HepG2 (cell line): ENCODE measurements around the gene DIABLO.

ENCODE experiments used
- CAMTA2 ChIP-seq: sonication (generic); formaldehyde crosslinking; IDR thresholded peaks from 2 replicates; pipeline ENCODE4 v1.4.0; 2020; ENCODE audit warnings: mild to moderate bottlenecking, missing genetic modification reagents, borderline replicate concordance
- ETV5 ChIP-seq: IDR thresholded peaks from 2 replicates; pipeline ENCODE4 v1.6.1; 2018; ENCODE audit warnings: missing biosample characterization, missing genetic modification reagents, inconsistent platforms, borderline replicate concordance
- FOSL2 ChIP-seq: sonication (generic); formaldehyde crosslinking; IDR thresholded peaks from 2 replicates; pipeline ENCODE4 v1.4.0; 2020; ENCODE audit warnings: missing genetic modification reagents
- GTF2F1 ChIP-seq: fragments of 150-350 bp; IDR thresholded peaks from 2 replicates; pipeline ENCODE4 v1.6.1; 2014; ENCODE audit warnings: low read length
- MBNL3 ChIP-seq: fragments of 250-450 bp; sonication (Bioruptor Pico); conservative IDR thresholded peaks from 2 replicates; pipeline ENCODE4 v1.8.0; 2022; ENCODE audit warnings: mild to moderate bottlenecking, inconsistent platforms
- NFRKB ChIP-seq: fragments of 450-650 bp; IDR thresholded peaks from 2 replicates; pipeline ENCODE4 v1.6.1; 2017
- RAD21 ChIP-seq: fragments of 450-650 bp; formaldehyde crosslinking; IDR thresholded peaks from 2 replicates; pipeline ENCODE4 v1.5.0; 2020; ENCODE audit warnings: mild to moderate bottlenecking
- RFXAP ChIP-seq: sonication (generic); formaldehyde crosslinking; IDR thresholded peaks from 2 replicates; pipeline ENCODE4 v1.4.0; 2020; ENCODE audit warnings: missing genetic modification reagents, borderline replicate concordance
- SRSF9 ChIP-seq: fragments of 200-400 bp; formaldehyde crosslinking; IDR thresholded peaks from 2 replicates; pipeline ENCODE4 v1.6.1; 2018; ENCODE audit warnings: borderline replicate concordance, mild to moderate bottlenecking, low read depth, low read length; ENCODE audit not compliant: insufficient read depth, poor library complexity, severe bottlenecking
- ZBTB21 ChIP-seq: sonication (generic); formaldehyde crosslinking; IDR thresholded peaks from 2 replicates; pipeline ENCODE4 v1.4.0; 2020; ENCODE audit warnings: missing genetic modification reagents
- ZNF331 ChIP-seq: sonication (generic); formaldehyde crosslinking; IDR thresholded peaks from 2 replicates; pipeline ENCODE4 v1.4.0; 2020; ENCODE audit warnings: missing genetic modification reagents
- TF ChIP-seq, protein P1 (sequence below): sonication (generic); formaldehyde crosslinking; IDR thresholded peaks from 2 replicates; pipeline ENCODE4 v1.5.0; 2020; ENCODE audit warnings: mild to moderate bottlenecking, missing genetic modification reagents, moderate library complexity

DNA sequence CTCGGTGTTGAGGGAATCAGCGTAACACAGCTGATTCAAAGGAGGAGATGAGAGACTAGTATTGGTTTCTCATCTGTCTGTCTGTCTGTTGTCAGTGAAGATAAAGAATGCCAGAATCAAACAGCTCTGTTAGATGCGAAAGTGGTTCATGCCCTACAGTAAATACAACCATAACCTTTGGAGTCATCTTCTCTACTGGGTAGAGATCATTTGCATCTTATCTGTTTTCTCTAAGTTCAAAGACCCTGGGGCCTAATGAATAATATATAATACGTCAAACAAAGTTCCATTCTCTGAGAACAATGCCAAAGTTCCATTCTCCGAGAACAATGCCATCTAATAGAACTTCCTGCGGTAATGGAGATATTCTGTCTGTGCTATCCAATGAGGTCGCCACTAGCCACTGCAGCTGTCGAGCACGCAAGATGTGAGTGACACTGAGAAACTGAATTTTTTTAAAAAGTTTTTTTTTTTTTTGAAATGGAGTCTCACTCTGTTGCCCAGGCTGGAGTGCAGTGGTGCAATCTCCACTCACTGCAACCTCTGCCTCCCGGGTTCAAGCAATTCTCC is 58.4 kb downstream of the DIABLO start:
- TF ChIP-seq CAMTA2 (CRISPR knock-in tag) (no peak), NFRKB (no peak), RFXAP (CRISPR knock-in tag) (no peak), SRSF9 (no peak), MBNL3 (CRISPR knock-in tag) (no peak), ZNF331 (CRISPR knock-in tag) (no peak), RAD21 (CRISPR knock-in tag) (no peak), FOSL2 (no peak), ZBTB21 (CRISPR knock-in tag) (no peak), ETV5 (CRISPR knock-in tag) (no peak), GTF2F1 (no peak)
- TF ChIP-seq, protein P1, sequence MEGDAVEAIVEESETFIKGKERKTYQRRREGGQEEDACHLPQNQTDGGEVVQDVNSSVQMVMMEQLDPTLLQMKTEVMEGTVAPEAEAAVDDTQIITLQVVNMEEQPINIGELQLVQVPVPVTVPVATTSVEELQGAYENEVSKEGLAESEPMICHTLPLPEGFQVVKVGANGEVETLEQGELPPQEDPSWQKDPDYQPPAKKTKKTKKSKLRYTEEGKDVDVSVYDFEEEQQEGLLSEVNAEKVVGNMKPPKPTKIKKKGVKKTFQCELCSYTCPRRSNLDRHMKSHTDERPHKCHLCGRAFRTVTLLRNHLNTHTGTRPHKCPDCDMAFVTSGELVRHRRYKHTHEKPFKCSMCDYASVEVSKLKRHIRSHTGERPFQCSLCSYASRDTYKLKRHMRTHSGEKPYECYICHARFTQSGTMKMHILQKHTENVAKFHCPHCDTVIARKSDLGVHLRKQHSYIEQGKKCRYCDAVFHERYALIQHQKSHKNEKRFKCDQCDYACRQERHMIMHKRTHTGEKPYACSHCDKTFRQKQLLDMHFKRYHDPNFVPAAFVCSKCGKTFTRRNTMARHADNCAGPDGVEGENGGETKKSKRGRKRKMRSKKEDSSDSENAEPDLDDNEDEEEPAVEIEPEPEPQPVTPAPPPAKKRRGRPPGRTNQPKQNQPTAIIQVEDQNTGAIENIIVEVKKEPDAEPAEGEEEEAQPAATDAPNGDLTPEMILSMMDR (CRISPR knock-in tag): no peak
